HCT116 (cell line): ENCODE results near the gene PRR5L. TPM values are rescaled to one million over a fixed set of nuclear protein-coding genes. Genes with fewer than 3 reads are reported as not detected.

Source experiments
- ATAC-seq: fragments of 200-7000 bp; cut with Tn5 transposase; 2 replicates; pipeline ENCODE4 v1.9.1; 2020; ENCODE audit warnings: mild to moderate bottlenecking, moderate library complexity
- BruUV-seq: library from RNA; stranded (reverse); fragments of 400-500 nt; replicated peaks from 2 replicates; lab custom pipeline; 2021; lab: Mats Ljungman, UMichigan
- CTCF ChIA-PET: fragments of 300-600 bp; sonication (Branson Sonifier 250); formaldehyde crosslinking; loops from one replicate; lab custom pipeline; 2021; ENCODE audit warnings: antibody characterized with exemption; lab: Charles Lee
- POLR2A ChIA-PET: fragments of 300-600, 350-600 bp; sonication (Branson Sonifier 250); formaldehyde crosslinking; loops from one replicate; lab custom pipeline; 2021; ENCODE audit warnings: antibody characterized with exemption; lab: Charles Lee
- RAD21 ChIA-PET, 2 experiments: fragments of 300-600 bp; sonication (Branson Sonifier 250); formaldehyde crosslinking; loops; one replicate each; lab custom pipeline; 2023; ENCODE audit warnings: low total read pairs in 2 of 2; ENCODE audit not compliant: uncharacterized antibody in 2 of 2, unreplicated experiment in 2 of 2, low non-redundant PET in 1 of 2; lab: Charles Lee
- DNase-seq: peaks from one replicate; pipeline ENCODE4 v3.0.0-alpha.2; 2010; ENCODE audit warnings: low read depth, low spot score
- H2AFZ ChIP-seq: fragments of 200-600 bp; shearing (Covaris generic), sonication (generic); 2 replicates; pipeline ENCODE4 v1.6.1; 2017; ENCODE audit warnings: low read depth, mixed run types, mixed read lengths, antibody characterized with exemption, low read length; ENCODE audit not compliant: poor library complexity, severe bottlenecking
- H3K27ac ChIP-seq: 2 replicates; pipeline ENCODE4 v1.5.1; 2012; ENCODE audit warnings: low read depth, low read length
- H3K27me3 ChIP-seq: fragments of 200-600 bp; sonication (generic); 2 replicates; pipeline ENCODE4 v1.6.1; 2016; ENCODE audit warnings: mixed run types, low read length, mixed read lengths; ENCODE audit not compliant: insufficient read depth
- H3K36me3 ChIP-seq, 2 experiments: fragments of 200-500 bp in 1 of 2; fragments of 200-600 bp in 1 of 2; sonication (Bioruptor generic) in 1 of 2; sonication (generic) in 1 of 2; 2 replicates each; pipeline versions ENCODE4 v1.5.1 to v1.6.1; 2014 to 2016; ENCODE audit warnings: low read length in 2 of 2, inconsistent platforms in 1 of 2, mixed read lengths in 1 of 2, mixed run types in 1 of 2; ENCODE audit not compliant: insufficient read depth in 2 of 2, control insufficient read depth in 1 of 2
- H3K4me1 ChIP-seq, 2 experiments: fragments of 200-600 bp in 1 of 2; sonication (generic) in 1 of 2; 2 replicates each; pipeline versions ENCODE4 v1.5.1 to v1.6.1; 2012 to 2017; ENCODE audit warnings: low read length in 2 of 2, inconsistent platforms in 1 of 2, mild to moderate bottlenecking in 1 of 2, mixed read lengths in 1 of 2, mixed run types in 1 of 2, moderate library complexity in 1 of 2; ENCODE audit not compliant: insufficient read depth in 2 of 2, control insufficient read depth in 1 of 2
- H3K4me2 ChIP-seq: fragments of 200-600 bp; sonication (generic); 2 replicates; pipeline ENCODE4 v1.6.1; 2017; ENCODE audit warnings: mixed run types, low read length, mixed read lengths
- H3K4me3 ChIP-seq, 2 experiments: fragments of 200-600 bp in 1 of 2; sonication (generic) in 1 of 2; replicated peaks in 1 of 2; 2 replicates each; pipeline ENCODE4 v1.5.1; 2011 to 2016; ENCODE audit warnings: low read length in 2 of 2, control low read depth in 1 of 2, low read depth in 1 of 2, mild to moderate bottlenecking in 1 of 2, mixed read lengths in 1 of 2, mixed run types in 1 of 2
- H3K79me2 ChIP-seq: fragments of 200-600 bp; sonication (generic); 2 replicates; pipeline ENCODE4 v1.6.1; 2017; ENCODE audit warnings: mild to moderate bottlenecking, mixed run types, low read length, moderate library complexity, mixed read lengths; ENCODE audit not compliant: insufficient read depth
- H3K9ac ChIP-seq: fragments of 200-600 bp; sonication (generic); 2 replicates; pipeline ENCODE4 v1.6.1; 2016; ENCODE audit warnings: low read length, mixed read lengths
- H3K9me2 ChIP-seq: fragments of 200-600 bp; sonication (generic), shearing (Covaris generic); 2 replicates; pipeline ENCODE4 v1.6.1; 2017; ENCODE audit warnings: mixed run types, mild to moderate bottlenecking, moderate library complexity; ENCODE audit not compliant: insufficient read depth
- H3K9me3 ChIP-seq, 2 experiments: fragments of 200-500 bp in 1 of 2; fragments of 200-600 bp in 1 of 2; sonication (Bioruptor generic) in 1 of 2; sonication (generic) in 1 of 2; 2 replicates each; pipeline ENCODE4 v1.6.1; 2014 to 2017; ENCODE audit warnings: low read length in 2 of 2, mixed read lengths in 2 of 2, inconsistent platforms in 1 of 2, low read depth in 1 of 2, mild to moderate bottlenecking in 1 of 2, mixed run types in 1 of 2, moderate library complexity in 1 of 2; ENCODE audit not compliant: control insufficient read depth in 1 of 2, insufficient read depth in 1 of 2
- H4K20me1 ChIP-seq: fragments of 200-600 bp; sonication (generic), shearing (Covaris generic); 2 replicates; pipeline ENCODE4 v1.6.1; 2017; ENCODE audit warnings: mixed run types, mild to moderate bottlenecking, moderate library complexity; ENCODE audit not compliant: insufficient read depth
- CEBPB ChIP-seq: IDR thresholded peaks from 2 replicates; pipeline ENCODE4 v1.6.1; 2012; ENCODE audit warnings: low read depth
- EZH2 ChIP-seq: fragments of 200-600 bp; sonication (generic); IDR thresholded peaks from 2 replicates; pipeline ENCODE4 v1.6.1; 2017; ENCODE audit warnings: antibody characterized with exemption, mixed run types
- EZH2phosphoT487 ChIP-seq: fragments of 200-600 bp; IDR thresholded peaks from 2 replicates; pipeline ENCODE4 v1.6.1; 2018; ENCODE audit warnings: antibody characterized with exemption, borderline replicate concordance
- FOSL1 ChIP-seq: IDR thresholded peaks from 2 replicates; pipeline ENCODE4 v1.6.1; 2012; ENCODE audit warnings: low read depth
- JUND ChIP-seq: IDR thresholded peaks from 2 replicates; pipeline ENCODE4 v1.6.1; 2012
- POLR2AphosphoS5 ChIP-seq: IDR thresholded peaks from 2 replicates; pipeline ENCODE4 v1.6.1; 2011; ENCODE audit warnings: mild to moderate bottlenecking, low read depth, low read length, moderate library complexity
- SIN3A ChIP-seq: IDR thresholded peaks from 2 replicates; pipeline ENCODE4 v1.6.1; 2012; ENCODE audit warnings: low read depth
- SP1 ChIP-seq: IDR thresholded peaks from 2 replicates; pipeline ENCODE4 v1.6.1; 2012; ENCODE audit warnings: low read depth
- ZFX ChIP-seq: fragments of 450-650 bp; IDR thresholded peaks from 2 replicates; pipeline ENCODE4 v1.6.1; 2017
- ZNF274 ChIP-seq: fragments of 200-500 bp; sonication (Bioruptor generic); IDR thresholded peaks from 2 replicates; pipeline ENCODE4 v1.6.1; 2014; ENCODE audit warnings: mild to moderate bottlenecking, low read depth, low read length, inconsistent platforms
- intact Hi-C: fragments of 100-400 bp; cut with micrococcal nuclease; formaldehyde crosslinking; loops from 2 replicates; pipeline ENCODE4 v1.10.0; 2022
- total RNA-seq: library from RNA; stranded (reverse); gene quantifications from one replicate; pipeline ENCODE4 v1.2.1, GENCODE V29; 2021; ENCODE audit not compliant: unreplicated experiment
- TF ChIP-seq, protein P1 (sequence below), 3 experiments: fragments of 200-600 bp in 1 of 3; sonication (generic) in 1 of 3; IDR thresholded peaks in 2 of 3; conservative IDR thresholded peaks in 1 of 3; 2 replicates each; pipeline ENCODE4 v1.5.1; 2012 to 2017; ENCODE audit warnings: low read depth in 2 of 3, low read length in 2 of 3, antibody characterized with exemption in 1 of 3, borderline replicate concordance in 1 of 3, control low read depth in 1 of 3, mild to moderate bottlenecking in 1 of 3, mixed read lengths in 1 of 3, mixed run types in 1 of 3, moderate library complexity in 1 of 3; ENCODE audit not compliant: insufficient read depth in 1 of 3
- TF ChIP-seq, protein P2 (sequence below): IDR thresholded peaks from 2 replicates; pipeline ENCODE4 v1.6.1; 2011; ENCODE audit warnings: mild to moderate bottlenecking, low read length, moderate library complexity; ENCODE audit not compliant: insufficient replicate concordance; ENCODE audit errors: extremely low read depth
- TF ChIP-seq, protein P3 (sequence below): IDR thresholded peaks from 2 replicates; pipeline ENCODE4 v1.6.1; 2012
- TF ChIP-seq, protein P4 (sequence below): IDR thresholded peaks from 2 replicates; pipeline ENCODE4 v1.6.1; 2012

Gene PRR5L
- total RNA-seq, 1 experiment from 2014 or later: 0.47 TPM

DNA sequence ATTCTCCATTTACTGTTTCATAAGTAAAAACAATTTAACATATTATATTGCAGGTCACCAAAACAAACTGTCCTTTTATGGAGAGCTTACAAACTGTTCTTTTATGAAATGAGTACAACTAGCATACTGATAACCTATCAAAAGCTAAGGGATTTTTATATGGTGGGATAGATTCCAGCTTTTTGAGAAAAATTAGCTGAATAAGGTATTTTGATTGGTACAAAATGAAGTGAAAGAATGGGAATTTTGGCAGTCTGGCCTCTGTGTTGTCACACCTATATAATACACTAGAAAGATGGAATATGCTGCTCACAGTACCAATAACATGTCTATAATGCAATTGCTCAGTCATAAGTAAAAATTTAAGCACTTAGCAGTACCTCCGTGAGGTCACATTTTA lies 202.6 kb downstream of the PRR5L start:
- no peak overlapping the region for H2AFZ ChIP-seq
- no peaks in the 10 kb centered on the region for H3K9me3 ChIP-seq
- DNase-seq (no peak), ATAC-seq (no peak)
- no peak overlapping the region for H3K9ac ChIP-seq
- no TSS peak for BruUV-seq
- H3K27ac ChIP-seq: no peak overlapping the region
- H3K79me2 ChIP-seq: 0 out of 2 replicates have a peak, but pooled peaks cover 4% of the 10 kb centered on the region
- TF ChIP-seq FOSL1: no peak
- TF ChIP-seq SIN3A: no peak
- no peak for TF ChIP-seq EZH2phosphoT487
- TF ChIP-seq, protein P1, sequence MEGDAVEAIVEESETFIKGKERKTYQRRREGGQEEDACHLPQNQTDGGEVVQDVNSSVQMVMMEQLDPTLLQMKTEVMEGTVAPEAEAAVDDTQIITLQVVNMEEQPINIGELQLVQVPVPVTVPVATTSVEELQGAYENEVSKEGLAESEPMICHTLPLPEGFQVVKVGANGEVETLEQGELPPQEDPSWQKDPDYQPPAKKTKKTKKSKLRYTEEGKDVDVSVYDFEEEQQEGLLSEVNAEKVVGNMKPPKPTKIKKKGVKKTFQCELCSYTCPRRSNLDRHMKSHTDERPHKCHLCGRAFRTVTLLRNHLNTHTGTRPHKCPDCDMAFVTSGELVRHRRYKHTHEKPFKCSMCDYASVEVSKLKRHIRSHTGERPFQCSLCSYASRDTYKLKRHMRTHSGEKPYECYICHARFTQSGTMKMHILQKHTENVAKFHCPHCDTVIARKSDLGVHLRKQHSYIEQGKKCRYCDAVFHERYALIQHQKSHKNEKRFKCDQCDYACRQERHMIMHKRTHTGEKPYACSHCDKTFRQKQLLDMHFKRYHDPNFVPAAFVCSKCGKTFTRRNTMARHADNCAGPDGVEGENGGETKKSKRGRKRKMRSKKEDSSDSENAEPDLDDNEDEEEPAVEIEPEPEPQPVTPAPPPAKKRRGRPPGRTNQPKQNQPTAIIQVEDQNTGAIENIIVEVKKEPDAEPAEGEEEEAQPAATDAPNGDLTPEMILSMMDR (IDR thresholded peaks at IDR 0.05 in 2 of 3, conservative IDR thresholded peaks at IDR 0.05 in 1 of 3; ENCODE audit: borderline replicate concordance in 1 of 3, insufficient read depth in 1 of 3, low read depth in 2 of 3, low read length in 2 of 3): no peak
- no peak for TF ChIP-seq EZH2
- no peak for TF ChIP-seq ZNF274
- no peak for TF ChIP-seq POLR2AphosphoS5
- no peak overlapping the region for H3K4me3 ChIP-seq
- intact Hi-C loops: no loop called here
- CTCF ChIA-PET: interaction anchor here (0.9 kb wide), 1 partner anchor 20 kb away, joined by 3 read pairs; no protein-coding TSS in a partner anchor
- H3K36me3 ChIP-seq: peaks cover 10 to 13% of the 10 kb centered on the region in 2 experiments; a peak in 3 of 4 replicates
- no peaks in the 10 kb centered on the region for H3K9me2 ChIP-seq
- peaks cover 0 to 13% of the 10 kb centered on the region in 2 experiments; a peak in 2 of 4 replicates for H3K4me1 ChIP-seq
- POLR2A ChIA-PET: no interaction called here
- no peak overlapping the region for H3K4me2 ChIP-seq
- RAD21 ChIA-PET: no interaction called here
- no peaks in the 10 kb centered on the region for H3K27me3 ChIP-seq
- H4K20me1 ChIP-seq: no peaks in the 10 kb centered on the region

DNA sequence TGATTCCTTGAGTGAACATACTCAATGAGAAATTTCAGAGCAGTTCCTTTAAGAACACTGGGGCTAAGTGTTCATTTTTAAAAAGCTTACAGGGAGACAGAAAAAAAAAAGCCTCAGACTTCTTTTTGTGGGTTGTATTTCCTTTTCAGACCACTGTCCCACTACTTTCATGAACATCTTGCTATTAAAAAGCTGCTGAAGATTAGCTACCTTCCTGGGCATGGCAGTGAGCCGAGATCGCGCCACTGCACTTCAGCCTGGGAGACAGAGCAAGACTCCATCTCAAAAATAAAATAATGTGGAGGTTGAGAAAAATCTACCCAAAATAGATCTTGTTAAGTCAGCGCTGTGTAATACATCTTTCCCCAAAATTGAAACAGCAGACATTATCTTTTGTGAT lies 203.2 kb downstream of the PRR5L start:
- H3K27ac ChIP-seq: no peak overlapping the region
- intact Hi-C loops: no loop called here
- no peak overlapping the region for H3K4me2 ChIP-seq
- no peaks in the 10 kb centered on the region for H3K9me3 ChIP-seq
- H3K9ac ChIP-seq: no peak overlapping the region
- peaks cover 0 to 13% of the 10 kb centered on the region in 2 experiments; a peak in 2 of 4 replicates for H3K4me1 ChIP-seq
- no peak for DNase-seq
- 0 out of 2 replicates have a peak, but pooled peaks cover 8% of the 10 kb centered on the region for H3K79me2 ChIP-seq
- H3K36me3 ChIP-seq: peaks cover 9 to 10% of the 10 kb centered on the region in 2 experiments; a peak in 3 of 4 replicates
- ChIA-PET RAD21 (no interaction called here), POLR2A (no interaction called here), CTCF (interaction anchor here (0.9 to 1.5 kb wide), 2 partner anchors 10 to 21 kb away, joined by 3 read pairs; no protein-coding TSS in a partner anchor)
- H3K9me2 ChIP-seq: no peaks in the 10 kb centered on the region
- no peaks in the 10 kb centered on the region for H4K20me1 ChIP-seq
- no peaks in the 10 kb centered on the region for H3K27me3 ChIP-seq
- ATAC-seq: no peak
- H3K4me3 ChIP-seq: no peak overlapping the region
- no TSS peak for BruUV-seq
- H2AFZ ChIP-seq: no peak overlapping the region
- TF ChIP-seq EZH2: no peak
- no peak for TF ChIP-seq ZFX
- TF ChIP-seq POLR2AphosphoS5: no peak
- TF ChIP-seq, protein P2, sequence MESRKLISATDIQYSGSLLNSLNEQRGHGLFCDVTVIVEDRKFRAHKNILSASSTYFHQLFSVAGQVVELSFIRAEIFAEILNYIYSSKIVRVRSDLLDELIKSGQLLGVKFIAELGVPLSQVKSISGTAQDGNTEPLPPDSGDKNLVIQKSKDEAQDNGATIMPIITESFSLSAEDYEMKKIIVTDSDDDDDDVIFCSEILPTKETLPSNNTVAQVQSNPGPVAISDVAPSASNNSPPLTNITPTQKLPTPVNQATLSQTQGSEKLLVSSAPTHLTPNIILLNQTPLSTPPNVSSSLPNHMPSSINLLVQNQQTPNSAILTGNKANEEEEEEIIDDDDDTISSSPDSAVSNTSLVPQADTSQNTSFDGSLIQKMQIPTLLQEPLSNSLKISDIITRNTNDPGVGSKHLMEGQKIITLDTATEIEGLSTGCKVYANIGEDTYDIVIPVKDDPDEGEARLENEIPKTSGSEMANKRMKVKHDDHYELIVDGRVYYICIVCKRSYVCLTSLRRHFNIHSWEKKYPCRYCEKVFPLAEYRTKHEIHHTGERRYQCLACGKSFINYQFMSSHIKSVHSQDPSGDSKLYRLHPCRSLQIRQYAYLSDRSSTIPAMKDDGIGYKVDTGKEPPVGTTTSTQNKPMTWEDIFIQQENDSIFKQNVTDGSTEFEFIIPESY: no peak
- no peak for TF ChIP-seq CEBPB
- TF ChIP-seq JUND: no peak
- no peak for TF ChIP-seq SP1
- TF ChIP-seq, protein P3, sequence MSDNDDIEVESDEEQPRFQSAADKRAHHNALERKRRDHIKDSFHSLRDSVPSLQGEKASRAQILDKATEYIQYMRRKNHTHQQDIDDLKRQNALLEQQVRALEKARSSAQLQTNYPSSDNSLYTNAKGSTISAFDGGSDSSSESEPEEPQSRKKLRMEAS: no peak
- TF ChIP-seq, protein P4, sequence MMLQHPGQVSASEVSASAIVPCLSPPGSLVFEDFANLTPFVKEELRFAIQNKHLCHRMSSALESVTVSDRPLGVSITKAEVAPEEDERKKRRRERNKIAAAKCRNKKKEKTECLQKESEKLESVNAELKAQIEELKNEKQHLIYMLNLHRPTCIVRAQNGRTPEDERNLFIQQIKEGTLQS: no peak
